ENCODE results near the gene ITGB6. TPM values are rescaled to one million over a fixed set of nuclear protein-coding genes. Genes with fewer than 3 reads are reported as not detected.

ITGB6 gene
- total and polyA plus RNA-seq, 2 experiments from 2014 or later, result 20.3 to 41.1 TPM

DNA sequence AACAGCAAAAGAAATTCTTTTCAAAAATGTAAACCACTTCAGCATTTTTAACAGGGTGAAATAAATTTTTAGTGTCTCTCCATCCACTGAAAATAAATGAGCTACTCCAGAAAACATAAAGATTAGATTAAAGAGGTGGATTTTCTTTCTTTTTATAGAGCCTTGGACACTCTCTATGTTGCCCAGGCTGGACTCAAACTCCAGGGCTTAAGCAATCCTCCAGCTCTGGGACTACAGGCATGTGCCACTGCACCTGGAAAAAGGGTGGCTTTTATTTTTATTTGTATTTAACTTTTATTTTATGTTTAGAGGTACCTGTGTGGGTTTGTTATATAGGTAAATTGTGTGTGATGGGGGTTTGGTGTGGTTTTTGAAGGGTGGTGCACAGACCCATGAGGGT lies 19.9 kb downstream of the ITGB6 start:
- no peaks in the 10 kb centered on the region for H3K9me3 ChIP-seq (ENCODE audit: low read depth)
- H2AFZ ChIP-seq, result no peak overlapping the region
- DNase-seq (ENCODE audit: low spot score), result no peak
- H3K4me3 ChIP-seq, result no peak overlapping the region
- H3K4me1 ChIP-seq (ENCODE audit: insufficient read depth), result peaks cover 10% of the 10 kb centered on the region
- no peaks in the 10 kb centered on the region for H3K9me2 ChIP-seq (replicated peaks; ENCODE audit: insufficient read depth)
- H4K20me1 ChIP-seq (ENCODE audit: insufficient read depth, poor library complexity, severe bottlenecking), result no peaks in the 10 kb centered on the region
- H3K4me2 ChIP-seq, result no peak overlapping the region
- no peaks in the 10 kb centered on the region for H3K36me3 ChIP-seq (replicated peaks; ENCODE audit: insufficient read depth, low read depth)
- H3K27me3 ChIP-seq, result no peaks in the 10 kb centered on the region
- H3K27ac ChIP-seq, result no peak overlapping the region
- TF ChIP-seq EZH2phosphoT487 (IDR thresholded peaks at IDR 0.05; ENCODE audit: low read depth, severe bottlenecking, unreplicated experiment), result no peak
- TF ChIP-seq EZH2 (IDR thresholded peaks at IDR 0.05; ENCODE audit: borderline replicate concordance), result no peak
- TF ChIP-seq CTCF (IDR thresholded peaks at IDR 0.05; ENCODE audit: poor library complexity), result no peak
- H3K79me2 ChIP-seq, result peaks cover 3% of the 10 kb centered on the region

DNA sequence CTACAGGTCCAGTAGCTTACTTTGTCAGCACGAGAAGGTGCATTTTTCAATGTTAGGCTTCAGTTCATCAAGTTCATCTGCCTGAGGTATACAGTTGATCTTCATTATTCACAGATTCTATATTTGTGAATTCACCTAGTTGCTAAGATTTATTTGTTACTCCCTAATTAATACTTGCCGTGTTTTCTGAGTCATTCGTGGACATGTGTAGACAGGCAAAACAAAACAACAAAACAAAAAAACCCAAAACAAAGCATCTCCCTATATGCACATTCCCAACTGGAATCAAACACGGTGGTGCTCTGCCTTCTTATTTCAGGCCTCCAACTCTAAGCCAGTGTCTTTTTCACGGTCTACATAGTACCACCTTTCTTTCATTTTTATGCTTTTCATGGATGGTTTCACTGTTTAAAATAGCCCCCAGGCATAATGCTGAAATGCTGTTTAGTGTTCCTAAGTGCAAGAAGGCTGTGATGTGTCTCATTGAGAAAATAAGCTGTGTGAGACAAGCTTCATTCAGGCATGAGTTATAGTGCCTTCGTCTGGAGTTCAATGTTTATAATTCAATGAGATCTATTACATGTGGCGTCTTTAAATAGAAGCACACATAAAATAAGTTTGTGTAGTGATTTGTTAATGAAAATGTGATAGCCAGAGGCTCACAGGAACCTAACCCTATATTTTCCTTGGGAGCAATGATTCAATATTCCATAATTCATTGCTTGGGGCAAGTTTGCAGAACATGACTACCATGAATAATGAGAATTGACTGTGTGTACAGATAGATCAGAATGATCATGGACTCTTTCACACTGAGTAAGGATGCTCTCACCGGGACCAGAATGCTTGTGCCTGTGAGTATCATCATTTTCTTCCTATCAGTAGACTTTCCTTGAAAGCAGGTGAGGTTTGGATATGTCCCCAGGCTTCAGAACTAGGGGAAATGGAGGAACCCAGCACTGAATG lies 24.6 kb downstream of the ITGB6 start:
- H4K20me1 ChIP-seq (ENCODE audit: insufficient read depth, poor library complexity, severe bottlenecking), result no peaks in the 10 kb centered on the region
- H3K36me3 ChIP-seq (replicated peaks; ENCODE audit: insufficient read depth, low read depth), result no peaks in the 10 kb centered on the region
- no peak overlapping the region for H3K4me3 ChIP-seq
- DNase-seq (ENCODE audit: low spot score), result no peak
- WGBS (ENCODE audit: low lambda C conversion rate, missing lambda C conversion rate), result 86% methylated on average over 8 of the region's 8 CpGs
- no peak overlapping the region for H3K4me2 ChIP-seq
- no peak overlapping the region for H2AFZ ChIP-seq
- no peaks in the 10 kb centered on the region for H3K9me3 ChIP-seq (ENCODE audit: low read depth)
- no peaks in the 10 kb centered on the region for H3K79me2 ChIP-seq
- no peak overlapping the region for H3K27ac ChIP-seq
- no peaks in the 10 kb centered on the region for H3K27me3 ChIP-seq
- no peaks in the 10 kb centered on the region for H3K4me1 ChIP-seq (ENCODE audit: insufficient read depth)
- no peaks in the 10 kb centered on the region for H3K9me2 ChIP-seq (replicated peaks; ENCODE audit: insufficient read depth)
- no peak for TF ChIP-seq EZH2 (IDR thresholded peaks at IDR 0.05; ENCODE audit: borderline replicate concordance)
- no peak for TF ChIP-seq EZH2phosphoT487 (IDR thresholded peaks at IDR 0.05; ENCODE audit: low read depth, severe bottlenecking, unreplicated experiment)
- TF ChIP-seq CTCF (IDR thresholded peaks at IDR 0.05; ENCODE audit: poor library complexity), result no peak

GRCh38 chr2:160174322-160174721 lies 25.8 kb downstream of the ITGB6 start:
- Histone ChIP-seq H3K4me1 (ENCODE audit: insufficient read depth) (peaks cover 6% of the 10 kb centered on the region), H3K9me2 (replicated peaks; ENCODE audit: insufficient read depth) (no peaks in the 10 kb centered on the region), H3K4me3 (no peak overlapping the region), H3K27ac (no peak overlapping the region), H4K20me1 (ENCODE audit: insufficient read depth, poor library complexity, severe bottlenecking) (no peaks in the 10 kb centered on the region), H3K79me2 (no peaks in the 10 kb centered on the region), H3K27me3 (no peaks in the 10 kb centered on the region), H2AFZ (no peak overlapping the region), H3K36me3 (replicated peaks; ENCODE audit: insufficient read depth, low read depth) (no peaks in the 10 kb centered on the region), H3K9me3 (ENCODE audit: low read depth) (no peaks in the 10 kb centered on the region), H3K4me2 (no peak overlapping the region)
- 77% methylated on average over 3 of the region's 3 CpGs for WGBS (ENCODE audit: low lambda C conversion rate, missing lambda C conversion rate)
- DNase-seq (ENCODE audit: low spot score), result no peak
- TF ChIP-seq CTCF (IDR thresholded peaks at IDR 0.05; ENCODE audit: poor library complexity) (no peak), EZH2 (IDR thresholded peaks at IDR 0.05; ENCODE audit: borderline replicate concordance) (no peak), EZH2phosphoT487 (IDR thresholded peaks at IDR 0.05; ENCODE audit: low read depth, severe bottlenecking, unreplicated experiment) (no peak)
